Measurements from ENCODE around the gene PGAP6.
"Not testable (repeated sequence)": the region's sequence is repeated elsewhere in the genome, so short reads cannot be mapped to it uniquely, and the experiment has no call there.

PGAP6 gene

GRCh38 chr16:363766-364490, 17.9 kb downstream of the PGAP6 start:
- no peak for DNase-seq (ENCODE audit: low read depth)
- H3K4me3 ChIP-seq (ENCODE audit: low read depth, low read length), result no peak overlapping the region
- TF ChIP-seq MYC (IDR thresholded peaks at IDR 0.05; ENCODE audit: low read depth, low read length), result no peak
- no peak for TF ChIP-seq CTCF (IDR thresholded peaks at IDR 0.05; ENCODE audit: low read depth, low read length)
- TF ChIP-seq POLR2A (IDR thresholded peaks at IDR 0.05; ENCODE audit: extremely low read depth, insufficient read length), result no peak
- TF ChIP-seq, protein P1, sequence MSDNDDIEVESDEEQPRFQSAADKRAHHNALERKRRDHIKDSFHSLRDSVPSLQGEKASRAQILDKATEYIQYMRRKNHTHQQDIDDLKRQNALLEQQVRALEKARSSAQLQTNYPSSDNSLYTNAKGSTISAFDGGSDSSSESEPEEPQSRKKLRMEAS (IDR thresholded peaks at IDR 0.05; ENCODE audit: low read depth, low read length), result no peak

DNA sequence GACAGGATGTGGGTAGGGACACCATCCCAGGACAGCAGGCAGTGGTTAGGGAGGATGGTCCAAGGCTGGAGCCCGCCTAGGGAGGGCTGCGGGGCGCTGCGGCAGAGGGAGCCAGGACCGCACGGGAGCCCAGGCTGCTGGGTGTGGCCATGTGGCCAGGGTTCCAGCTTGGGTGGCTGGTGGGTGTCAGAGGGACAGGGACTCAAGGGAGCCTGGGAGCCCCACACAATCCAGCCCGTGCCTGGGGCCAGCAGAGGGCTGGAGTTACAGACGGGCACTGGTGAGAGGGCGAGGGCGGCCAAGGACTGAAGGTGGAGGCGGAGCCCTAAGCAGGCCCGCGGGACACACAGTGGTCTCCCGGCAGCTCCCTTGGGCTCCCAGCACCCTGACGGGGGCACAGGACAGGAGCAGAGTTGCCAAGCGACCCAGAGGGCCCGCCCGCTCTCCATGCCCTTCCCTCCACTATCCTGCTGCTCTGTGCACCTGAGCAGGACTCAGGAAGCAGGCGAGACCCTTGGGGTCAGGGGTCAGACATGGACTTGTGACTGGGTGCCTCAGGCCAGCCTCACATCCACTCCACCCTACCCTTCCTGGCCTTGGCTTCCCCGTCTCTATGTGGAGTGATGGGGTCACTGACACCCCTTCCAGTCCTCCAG, 18.5 kb downstream of the PGAP6 start:
- H3K4me3 ChIP-seq (ENCODE audit: low read depth, low read length), result no peak overlapping the region
- no peak for DNase-seq (ENCODE audit: low read depth)
- TF ChIP-seq POLR2A (IDR thresholded peaks at IDR 0.05; ENCODE audit: extremely low read depth, insufficient read length) (no peak), CTCF (IDR thresholded peaks at IDR 0.05; ENCODE audit: low read depth, low read length) (no peak), MYC (IDR thresholded peaks at IDR 0.05; ENCODE audit: low read depth, low read length) (no peak)
- TF ChIP-seq, protein P1 (IDR thresholded peaks at IDR 0.05; ENCODE audit: low read depth, low read length), result no peak

GRCh38 chr16:362702-362999, 19.1 kb downstream of the PGAP6 start:
- not testable (repeated sequence) for H3K4me3 ChIP-seq (ENCODE audit: low read depth, low read length); DNase-seq (ENCODE audit: low read depth)

GRCh38 chr16:361872-362701, 19.7 kb downstream of the PGAP6 start:
- TF ChIP-seq CTCF (IDR thresholded peaks at IDR 0.05; ENCODE audit: low read depth, low read length) (peak; percentile 79), POLR2A (IDR thresholded peaks at IDR 0.05; ENCODE audit: extremely low read depth, insufficient read length) (no peak)
- peak; percentile 79 for DNase-seq (ENCODE audit: low read depth)
- no peak overlapping the region for H3K4me3 ChIP-seq (ENCODE audit: low read depth, low read length)

- H3K4me3 ChIP-seq (ENCODE audit: low read depth, low read length), result no peak overlapping the region
- DNase-seq (ENCODE audit: low read depth), result no peak
- TF ChIP-seq MYC (IDR thresholded peaks at IDR 0.05; ENCODE audit: low read depth, low read length) (no peak), CTCF (IDR thresholded peaks at IDR 0.05; ENCODE audit: low read depth, low read length) (no peak), POLR2A (IDR thresholded peaks at IDR 0.05; ENCODE audit: extremely low read depth, insufficient read length) (no peak)
- TF ChIP-seq, protein P1 (IDR thresholded peaks at IDR 0.05; ENCODE audit: low read depth, low read length), result no peak
Measured at GRCh38 chr16:361341-361871, 20.4 kb downstream of the PGAP6 start.

DNA sequence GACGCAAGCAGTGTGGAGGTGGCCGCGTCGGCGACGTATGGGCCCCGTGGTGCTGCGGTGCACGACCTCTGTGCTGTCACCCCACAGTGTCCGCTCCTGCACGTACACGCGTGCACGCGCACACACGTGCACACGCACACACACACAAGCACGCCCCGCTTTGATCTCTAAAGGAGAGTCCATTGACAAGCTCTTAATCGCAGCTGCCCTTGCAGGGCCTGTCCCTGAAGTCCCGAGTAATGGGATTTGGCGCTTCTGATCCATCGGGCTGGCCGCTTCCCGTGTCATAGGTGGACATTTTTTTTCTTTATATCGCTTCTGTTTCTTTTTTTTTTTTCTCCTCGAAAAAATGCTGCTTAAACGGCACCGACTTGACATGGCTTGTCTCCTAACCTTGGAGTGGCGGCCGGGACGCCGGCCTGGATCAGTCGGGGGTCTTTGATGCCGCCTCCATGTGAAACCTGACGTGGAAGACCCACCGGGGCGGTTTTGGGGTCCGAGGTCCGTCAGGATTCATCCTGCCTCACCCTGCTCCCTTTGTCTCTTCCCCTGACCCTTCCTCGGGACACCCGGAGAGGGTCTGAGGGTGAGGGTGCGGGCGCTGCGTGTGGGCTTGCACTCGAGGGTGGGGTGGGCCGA, 21.0 kb downstream of the PGAP6 start:
- no peak overlapping the region for H3K4me3 ChIP-seq (ENCODE audit: low read depth, low read length)
- TF ChIP-seq, protein P1 (IDR thresholded peaks at IDR 0.05; ENCODE audit: low read depth, low read length), result no peak
- TF ChIP-seq POLR2A (IDR thresholded peaks at IDR 0.05; ENCODE audit: extremely low read depth, insufficient read length) (no peak), MYC (IDR thresholded peaks at IDR 0.05; ENCODE audit: low read depth, low read length) (no peak), CTCF (IDR thresholded peaks at IDR 0.05; ENCODE audit: low read depth, low read length) (no peak)
- DNase-seq (ENCODE audit: low read depth), result no peak

Data from NB4 (cell line).